GM21515 (cell line): Measurements from ENCODE around the gene SPATA31C2.
"Not testable (repeated sequence)": the region's sequence is repeated elsewhere in the genome, so short reads cannot be mapped to it uniquely, and the experiment has no call there.

Experiments used
- ATAC-seq: cut with Tn5 transposase; IDR thresholded peaks from one replicate; pipeline ENCODE4 v1.9.1; 2021; ENCODE audit not compliant: unreplicated experiment

The SPATA31C2 gene

GRCh38 chr9:88127700-88128300, 10.5 kb downstream of the SPATA31C2 start:
- not testable (repeated sequence) for ATAC-seq

GRCh38 chr9:88123413-88123812, 14.9 kb downstream of the SPATA31C2 start:
- ATAC-seq, result not testable (repeated sequence)

GRCh38 chr9:88118121-88118520, 20.2 kb downstream of the SPATA31C2 start:
- ATAC-seq, result not testable (repeated sequence)

GRCh38 chr9:88114968-88115612, 23.2 kb downstream of the SPATA31C2 start:
- not testable (repeated sequence) for ATAC-seq

GRCh38 chr9:88114283-88114967, 23.9 kb downstream of the SPATA31C2 start:
- ATAC-seq, result not testable (repeated sequence)

GRCh38 chr9:88113156-88114130, 24.8 kb downstream of the SPATA31C2 start:
- not testable (repeated sequence) for ATAC-seq

GRCh38 chr9:88110026-88110425, 28.2 kb downstream of the SPATA31C2 start:
- ATAC-seq, result no peak

- no peak for ATAC-seq
Measured at GRCh38 chr9:88108779-88109178, 29.5 kb downstream of the SPATA31C2 start.

GRCh38 chr9:88106492-88106891, 31.8 kb downstream of the SPATA31C2 start:
- ATAC-seq, result no peak

GRCh38 chr9:88092797-88093331, 45.4 kb downstream of the SPATA31C2 start:
- ATAC-seq, result no peak

- ATAC-seq, result no peak
Measured at GRCh38 chr9:88090151-88090581, 48.1 kb downstream of the SPATA31C2 start.

- ATAC-seq, result no peak
Measured at GRCh38 chr9:88087906-88088305, 50.4 kb downstream of the SPATA31C2 start.

- no peak for ATAC-seq
Measured at GRCh38 chr9:88085476-88085875, 52.8 kb downstream of the SPATA31C2 start.

GRCh38 chr9:88084357-88085183, 53.7 kb downstream of the SPATA31C2 start:
- ATAC-seq, result no peak
